SH-SY5Y (cell line): ENCODE data around the gene FBXW8.

Experiments
- GATA2 ChIP-seq: IDR thresholded peaks from 2 replicates; pipeline ENCODE4 v1.6.1; 2011; ENCODE audit warnings: mild to moderate bottlenecking, low read depth, low read length
- GATA3 ChIP-seq: IDR thresholded peaks from 2 replicates; pipeline ENCODE4 v1.6.1; 2011; ENCODE audit warnings: low read depth, mild to moderate bottlenecking, low read length, moderate library complexity

DNA sequence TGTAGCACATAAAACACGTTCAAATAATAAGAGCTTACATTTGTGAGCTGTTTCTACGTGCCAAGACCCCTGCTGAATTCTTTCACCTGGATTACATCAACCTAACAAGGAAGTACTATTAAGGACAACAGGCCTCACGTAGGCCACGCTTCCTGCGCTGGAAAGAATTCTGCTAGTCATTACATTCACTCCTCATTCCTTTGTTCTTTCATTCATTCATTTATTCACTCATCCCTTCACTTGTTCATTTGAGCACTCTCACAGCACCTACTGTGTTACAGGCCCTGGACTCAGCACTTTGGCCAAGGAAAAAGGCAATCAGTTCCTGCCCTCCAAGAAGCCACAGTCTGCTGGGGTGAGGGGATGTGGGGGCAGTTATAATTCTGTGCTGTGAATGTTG, 160.3 kb downstream of the FBXW8 start:
- TF ChIP-seq GATA3: no peak
- no peak for TF ChIP-seq GATA2
